GM19238 (cell line): ENCODE data around the gene CSHL1.
"Not testable (repeated sequence)": the region's sequence is repeated elsewhere in the genome, so short reads cannot be mapped to it uniquely, and the experiment has no call there.

Experiments
- DNase-seq: peaks from one replicate; pipeline ENCODE4 v3.0.0; 2011; ENCODE audit warnings: low spot score; ENCODE audit not compliant: insufficient read length

The CSHL1 gene

DNA sequence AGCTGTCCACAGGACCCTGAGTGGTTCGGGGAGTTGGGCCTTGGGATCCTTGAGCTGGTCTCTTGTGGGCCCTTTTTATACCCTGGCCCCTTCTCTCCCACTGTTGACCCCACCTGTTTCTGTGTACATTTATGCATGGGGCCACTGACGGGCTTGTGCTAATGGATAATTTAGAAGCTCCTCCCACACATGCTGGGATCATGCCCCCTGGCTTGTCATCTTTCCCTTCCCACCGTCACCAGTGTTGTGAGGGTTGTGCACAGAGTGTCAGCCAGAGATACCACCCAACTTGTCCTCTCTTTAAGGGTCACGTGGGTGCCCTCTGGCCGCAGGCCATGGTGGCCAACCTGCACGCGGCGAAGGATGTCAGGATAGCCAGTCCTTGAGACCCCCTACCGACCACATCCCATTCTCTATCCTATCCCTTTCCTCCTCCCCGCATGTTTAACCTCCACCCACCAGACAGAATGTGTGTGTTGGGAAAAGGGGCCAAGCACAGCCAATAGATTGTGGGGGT lies 7.8 kb upstream of the CSHL1 start, which contains the start of gene GH1:
GH1 (minus strand) TSS at position 51 of the 517 bp plus-strand sequence. CDS start 63 bp downstream, outside the sequence.
- DNase-seq, result not testable (repeated sequence)

DNA sequence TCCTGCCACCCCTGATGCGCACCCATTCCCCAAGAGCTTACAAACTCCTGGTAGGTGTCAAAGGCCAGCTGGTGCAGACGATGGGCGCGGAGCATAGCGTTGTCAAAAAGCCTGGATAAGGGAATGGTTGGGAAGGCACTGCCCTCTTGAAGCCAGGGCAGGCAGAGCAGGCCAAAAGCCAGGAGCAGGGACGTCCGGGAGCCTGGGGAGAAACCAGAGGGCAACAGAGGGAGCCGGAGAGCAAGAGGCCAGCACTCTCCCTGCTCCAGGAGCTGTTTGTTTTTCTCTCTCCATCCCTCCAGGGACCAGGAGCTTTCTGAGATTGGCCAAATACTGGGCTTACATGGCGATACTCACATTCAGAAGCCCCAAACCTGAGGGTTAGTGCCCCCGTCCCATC lies 7.2 kb upstream of the CSHL1 start:
- no peak for DNase-seq

DNA sequence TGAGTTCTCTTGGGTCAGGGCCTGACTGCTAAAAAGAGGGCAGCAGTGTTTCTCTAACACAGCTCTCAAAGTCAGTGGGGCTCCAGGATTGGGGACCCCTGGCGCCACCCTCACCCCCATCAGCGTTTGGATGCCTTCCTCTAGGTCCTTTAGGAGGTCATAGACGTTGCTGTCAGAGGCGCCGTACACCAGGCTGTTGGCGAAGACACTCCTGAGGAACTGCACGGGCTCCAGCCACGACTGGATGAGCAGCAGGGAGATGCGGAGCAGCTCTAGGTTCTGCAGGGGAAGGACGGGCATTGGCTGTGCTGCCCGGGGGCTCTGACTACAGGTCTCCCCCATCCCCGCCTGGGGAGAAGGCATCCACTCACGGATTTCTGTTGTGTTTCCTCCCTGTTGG lies 6.6 kb upstream of the CSHL1 start:
- no peak for DNase-seq

DNA sequence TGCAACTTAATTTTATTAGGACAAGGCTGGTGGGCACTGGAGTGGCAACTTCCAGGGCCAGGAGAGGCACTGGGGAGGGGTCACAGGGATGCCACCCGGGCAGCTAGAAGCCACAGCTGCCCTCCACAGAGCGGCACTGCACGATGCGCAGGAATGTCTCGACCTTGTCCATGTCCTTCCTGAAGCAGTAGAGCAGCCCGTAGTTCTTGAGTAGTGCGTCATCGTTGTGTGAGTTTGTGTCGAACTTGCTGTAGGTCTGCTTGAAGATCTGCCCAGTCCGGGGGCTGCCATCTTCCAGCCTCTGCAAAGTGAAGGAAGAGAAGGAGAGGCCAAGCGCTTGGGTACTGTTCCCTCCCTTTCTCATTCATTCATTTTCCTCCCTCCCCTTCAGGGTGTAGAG lies 6.1 kb upstream of the CSHL1 start:
- DNase-seq, result not testable (repeated sequence)

DNA sequence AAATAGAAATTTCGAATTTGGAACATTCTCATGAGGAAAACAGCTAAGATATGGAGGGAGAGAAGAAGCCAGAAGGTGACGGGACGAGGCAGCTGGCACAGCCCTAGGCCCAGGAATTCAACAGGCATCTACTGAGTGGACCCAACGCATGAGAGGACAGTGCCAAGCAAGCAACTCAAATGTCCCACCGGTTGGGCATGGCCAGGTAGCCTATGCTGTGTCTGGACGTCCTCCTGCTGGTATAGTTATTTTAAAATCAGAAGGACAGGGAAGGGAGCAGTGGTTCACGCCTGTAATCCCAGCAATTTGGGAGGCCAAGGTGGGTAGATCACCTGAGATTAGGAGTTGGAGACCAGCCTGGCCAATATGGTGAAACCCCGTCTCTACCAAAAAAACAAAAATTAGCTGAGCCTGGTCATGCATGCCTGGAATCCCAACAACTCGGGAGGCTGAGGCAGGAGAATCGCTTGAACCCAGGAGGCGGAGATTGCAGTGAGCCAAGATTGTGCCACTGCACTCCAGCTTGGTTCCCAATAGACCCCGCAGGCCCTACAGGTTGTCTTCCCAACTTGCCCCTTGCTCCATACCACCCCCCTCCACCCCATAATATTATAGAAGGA lies 5.6 kb upstream of the CSHL1 start:
- no peak for DNase-seq

DNA sequence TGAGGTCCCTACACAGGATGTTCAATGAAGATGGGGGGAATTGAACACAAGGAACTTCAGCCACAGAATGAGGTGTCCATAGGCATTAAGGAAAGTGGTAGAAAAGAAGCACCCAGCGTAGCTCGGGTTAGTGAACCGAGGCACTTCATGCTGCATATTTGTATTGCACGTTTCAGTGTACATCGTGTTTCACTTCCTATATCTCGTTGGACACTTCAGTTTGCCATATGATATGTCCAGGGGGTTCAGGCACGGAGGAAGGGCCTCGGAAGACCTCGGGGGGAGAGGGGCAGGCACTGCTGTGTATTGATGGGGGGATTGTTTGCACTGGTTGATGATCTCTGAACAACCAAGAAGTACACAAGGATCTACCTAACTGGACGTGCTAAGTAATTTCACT lies 4.7 kb upstream of the CSHL1 start:
- not testable (repeated sequence) for DNase-seq

DNA sequence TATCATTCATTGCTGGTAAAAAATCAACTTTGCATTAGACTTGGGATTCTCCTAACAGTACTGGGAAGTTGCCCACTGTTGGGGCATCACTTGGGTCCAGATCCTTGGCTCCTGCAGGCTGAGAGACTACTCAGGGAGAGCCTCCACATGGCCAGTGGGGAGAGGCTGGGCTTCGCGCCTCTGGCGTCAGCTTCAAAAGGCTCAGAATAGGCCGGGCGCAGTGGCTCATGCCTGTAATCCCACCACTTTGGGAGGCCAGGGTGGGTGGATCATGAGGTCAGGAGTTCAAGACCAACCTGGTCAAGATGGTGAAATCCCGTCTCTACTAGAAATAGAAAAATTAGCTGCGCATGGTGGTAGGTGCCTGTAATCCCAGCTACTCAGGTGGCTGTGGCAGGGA lies 3.4 kb upstream of the CSHL1 start:
- no peak for DNase-seq

DNA sequence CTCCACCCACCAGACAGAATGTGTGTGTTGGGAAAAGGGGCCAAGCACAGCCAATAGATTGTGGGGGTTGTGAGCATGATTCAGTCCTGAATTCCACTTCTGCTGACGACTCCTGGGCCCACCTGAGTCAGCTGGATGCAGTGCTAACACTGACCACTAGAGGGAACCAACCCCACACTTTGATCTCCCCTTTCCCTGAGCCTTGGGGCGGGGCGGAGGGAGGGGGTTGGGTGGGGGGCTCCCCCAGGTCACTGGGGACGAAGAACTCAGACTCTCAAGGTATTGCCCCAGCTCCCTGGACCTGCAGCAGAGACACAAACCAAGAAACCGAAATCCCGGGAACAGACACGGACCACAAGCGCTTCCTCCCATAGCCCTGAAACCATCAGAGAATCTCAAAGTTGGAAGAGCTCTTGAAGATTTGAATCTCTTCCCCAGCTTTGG lies 621 bp upstream of the CSHL1 start:
- no peak for DNase-seq

DNA sequence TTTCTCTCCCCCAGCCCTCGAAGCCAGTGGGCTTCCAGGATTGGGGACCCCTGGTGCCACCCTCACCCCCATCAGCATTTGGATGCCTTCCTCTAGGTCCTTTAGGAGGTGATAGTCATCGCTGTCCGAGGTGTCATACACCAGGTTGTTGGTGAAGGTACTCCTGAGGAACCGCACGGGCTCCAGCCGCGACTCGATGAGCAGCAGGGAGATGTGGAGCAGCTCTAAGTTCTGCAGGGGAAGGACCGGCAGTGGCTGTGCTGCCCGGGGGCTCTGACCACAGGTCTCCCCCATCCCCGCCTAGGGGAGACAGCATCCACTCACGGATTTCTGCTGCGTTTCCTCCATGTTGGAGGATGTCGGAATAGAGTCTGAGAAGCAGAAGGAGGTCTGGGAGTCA lies 962 bp downstream of the CSHL1 start:
- no peak for DNase-seq

DNA sequence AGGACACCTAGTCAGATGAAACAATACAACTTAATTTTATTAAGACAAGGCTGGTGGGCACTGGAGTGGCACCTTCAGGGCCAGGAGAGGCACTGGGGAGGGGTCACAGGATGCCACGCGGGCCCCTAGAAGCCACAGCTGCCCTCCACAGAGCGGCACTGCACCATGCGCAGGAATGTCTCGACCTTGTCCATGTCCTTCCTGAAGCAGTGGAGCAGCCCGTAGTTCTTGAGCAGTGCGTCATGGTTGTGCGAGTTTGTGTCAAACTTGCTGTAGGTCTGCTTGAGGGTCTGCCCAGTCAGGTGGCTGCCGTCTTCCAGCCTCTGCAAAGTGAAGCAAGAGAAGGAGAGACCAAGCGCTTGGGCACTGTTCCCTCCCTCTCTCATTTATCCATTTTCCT lies 1.5 kb downstream of the CSHL1 start:
- DNase-seq, result not testable (repeated sequence)

DNA sequence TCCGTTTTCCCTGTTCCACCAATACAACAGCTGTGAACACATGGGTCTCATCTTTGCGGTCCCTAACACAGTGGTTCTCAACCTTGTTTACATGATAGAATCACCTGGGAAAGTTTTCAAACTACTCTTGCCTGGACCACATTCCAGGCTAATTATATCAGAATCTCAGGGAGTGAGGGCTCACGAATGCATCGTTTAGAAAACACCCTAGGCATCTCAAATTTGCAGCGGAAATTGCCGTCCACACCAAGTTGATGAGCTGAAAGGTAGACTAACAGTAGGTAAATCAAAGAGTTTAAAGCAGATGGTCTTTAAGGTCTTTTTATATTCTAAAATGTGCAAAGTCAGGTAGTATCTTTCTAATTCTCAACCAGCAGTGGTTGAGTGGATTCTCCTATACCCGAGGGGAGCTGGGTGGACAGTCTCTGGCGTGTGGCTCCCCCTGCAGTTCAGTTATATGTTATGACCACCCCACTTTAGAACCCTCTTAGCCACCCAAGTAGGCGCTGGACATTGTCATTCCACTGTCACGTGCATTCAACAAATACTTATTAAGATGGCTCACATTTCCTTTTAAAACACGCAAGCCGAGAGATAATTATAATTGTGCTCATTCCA lies 3.8 kb downstream of the CSHL1 start:
- not testable (repeated sequence) for DNase-seq

DNA sequence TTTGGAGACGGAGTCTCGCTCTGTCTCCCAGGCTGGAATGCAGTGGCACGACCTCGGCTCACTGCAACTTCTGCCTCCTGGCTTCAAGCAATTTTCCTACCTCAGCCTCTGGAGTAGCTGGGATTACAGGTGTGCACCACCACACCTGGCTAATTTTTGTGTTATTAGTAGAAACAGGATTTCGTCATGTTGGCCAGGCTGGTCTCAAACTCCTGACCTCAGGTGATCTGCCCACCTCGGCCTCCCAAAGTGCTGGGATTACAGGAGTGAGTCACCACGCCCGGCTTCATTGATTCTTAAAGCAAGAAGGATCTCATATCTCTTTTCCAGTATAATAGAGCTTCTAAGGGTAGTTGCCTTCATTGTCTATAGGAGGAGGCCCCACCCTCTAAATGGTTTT lies 6.3 kb downstream of the CSHL1 start:
- DNase-seq, result not testable (repeated sequence)

DNA sequence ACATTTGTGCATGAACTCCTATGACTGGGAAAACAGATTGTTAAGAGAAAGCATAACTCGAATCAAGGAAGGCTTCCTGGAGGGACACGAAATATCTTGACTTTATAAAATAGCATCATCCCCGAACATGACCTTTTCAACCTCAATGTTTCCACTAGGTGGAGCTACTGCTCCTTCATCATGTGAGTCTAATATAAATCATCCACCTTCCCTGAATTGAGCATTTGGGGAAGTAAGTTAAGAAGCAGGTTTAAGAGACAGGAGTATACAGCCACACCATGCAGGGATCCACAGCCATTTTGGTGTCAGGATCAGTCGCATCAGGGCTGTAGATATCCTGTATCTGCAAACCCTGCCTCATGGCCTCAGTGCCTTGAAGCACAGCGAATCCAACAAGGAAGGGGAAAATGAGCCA lies 7.3 kb downstream of the CSHL1 start:
- DNase-seq, result not testable (repeated sequence)

DNA sequence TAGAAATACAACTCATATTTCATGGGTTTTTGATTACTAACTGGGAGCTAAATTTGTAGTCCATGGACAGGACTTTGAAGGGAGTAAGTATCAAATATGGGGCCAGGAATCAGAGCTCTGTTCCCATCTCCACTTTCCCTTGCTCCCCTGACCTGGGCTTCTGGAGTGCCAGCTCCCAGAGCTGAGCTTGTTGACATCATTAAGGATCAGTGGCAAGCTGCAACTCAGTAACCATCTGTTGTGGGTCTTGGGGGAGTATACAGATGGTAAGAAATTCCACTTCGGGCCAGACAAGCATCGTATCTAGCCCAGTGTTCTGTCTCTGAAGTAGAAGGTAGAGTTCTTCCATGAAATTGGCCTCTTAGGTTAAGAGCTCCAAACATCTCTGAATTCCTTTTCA lies 9.1 kb downstream of the CSHL1 start:
- not testable (repeated sequence) for DNase-seq

DNA sequence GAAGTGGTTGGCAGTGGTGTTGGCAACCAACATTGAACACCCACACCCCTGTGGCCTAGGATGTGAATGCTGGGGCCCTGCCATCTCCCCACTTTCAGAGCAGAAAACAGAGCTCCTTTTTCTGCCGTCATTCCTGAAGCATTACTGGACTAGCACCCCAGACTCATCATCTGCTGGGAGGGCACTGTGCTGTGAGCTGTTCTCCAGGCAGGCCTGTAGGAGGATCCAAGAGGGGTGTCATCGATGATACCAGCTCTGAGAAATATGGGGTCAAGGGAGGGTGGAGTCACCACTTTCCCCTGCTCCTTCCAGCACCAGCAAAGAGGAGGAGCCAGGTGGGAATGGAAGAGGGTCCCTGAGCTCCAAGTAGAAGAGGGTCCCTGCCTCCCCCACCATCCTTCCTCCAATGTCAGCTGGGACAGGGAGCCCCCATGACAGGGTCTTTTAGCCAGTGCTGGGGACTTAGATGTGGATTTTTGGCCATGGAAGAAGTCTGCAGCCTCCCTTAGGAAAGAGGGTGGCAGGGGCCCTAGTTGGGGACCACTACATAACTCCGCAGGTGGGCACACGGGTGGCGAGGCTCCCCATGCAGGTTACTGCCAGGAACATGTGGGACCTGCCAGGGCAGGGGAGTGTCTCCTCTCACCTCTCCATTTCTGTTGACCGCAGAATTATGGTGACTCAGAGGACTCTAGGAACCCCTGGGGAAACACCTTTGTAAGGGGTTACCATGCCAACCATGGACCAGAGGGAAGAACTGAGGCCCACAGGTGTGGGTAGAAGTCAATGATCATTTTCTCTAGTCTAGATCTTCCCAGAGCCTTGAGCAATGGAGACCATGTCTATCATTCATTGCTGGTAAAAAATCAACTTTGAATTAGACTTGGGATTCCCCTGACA lies 11.9 kb downstream of the CSHL1 start:
- DNase-seq, result not testable (repeated sequence)

DNA sequence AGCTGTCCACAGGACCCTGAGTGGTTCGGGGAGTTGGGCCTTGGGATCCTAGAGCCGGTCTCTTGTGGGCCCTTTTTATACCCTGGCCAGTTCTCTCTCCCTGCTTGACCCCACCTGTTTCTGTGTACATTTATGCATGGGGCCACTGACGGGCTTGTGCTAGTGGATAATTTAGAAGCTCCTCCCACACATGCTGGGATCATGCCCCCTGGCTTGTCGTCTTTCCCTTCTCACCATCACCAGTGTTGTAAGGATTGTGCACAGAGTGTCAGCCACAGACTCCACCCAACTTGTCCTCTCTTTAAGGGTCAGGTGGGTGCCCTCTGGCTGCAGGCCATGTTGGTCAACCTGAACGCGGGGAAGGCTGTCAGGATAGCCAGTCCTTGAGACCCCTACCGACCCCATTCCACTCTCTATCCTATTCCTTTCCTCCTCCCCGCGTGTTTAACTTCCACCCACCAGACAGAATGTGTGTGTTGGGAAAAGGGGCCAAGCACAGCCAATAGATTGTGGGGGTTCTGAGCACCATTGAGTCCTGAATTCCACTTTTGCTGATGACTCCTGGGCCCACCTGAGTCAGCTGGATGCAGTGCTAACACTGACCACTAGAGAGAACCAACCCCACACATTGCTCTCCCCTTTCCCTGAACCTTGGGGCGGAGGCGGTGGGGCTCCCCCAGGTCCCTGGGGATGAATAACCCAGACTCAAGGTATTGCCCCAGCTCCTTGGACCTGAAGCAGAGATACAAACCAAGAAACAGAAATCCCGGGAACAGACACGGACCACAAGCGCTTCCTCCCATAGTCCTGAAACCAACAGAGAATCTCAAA lies 14.3 kb downstream of the CSHL1 start, which contains the start of gene CSH1:
CSH1 (minus strand) TSS at position 51 of the 831 bp plus-strand sequence. CDS start 63 bp downstream, outside the sequence.
- not testable (repeated sequence) for DNase-seq

DNA sequence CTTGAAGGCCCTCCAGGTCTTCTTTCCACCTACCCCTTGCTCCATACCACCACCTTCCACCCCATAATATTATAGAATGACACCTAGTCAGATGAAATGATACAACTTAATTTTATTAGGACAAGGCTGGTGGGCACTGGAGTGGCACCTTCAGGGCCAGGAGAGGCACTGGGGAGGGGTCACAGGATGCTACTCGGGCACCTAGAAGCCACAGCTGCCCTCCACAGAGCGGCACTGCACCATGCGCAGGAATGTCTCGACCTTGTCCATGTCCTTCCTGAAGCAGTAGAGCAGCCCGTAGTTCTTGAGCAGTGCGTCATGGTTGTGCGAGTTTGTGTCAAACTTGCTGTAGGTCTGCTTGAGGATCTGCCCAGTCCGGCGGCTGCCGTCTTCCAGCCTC lies 16.2 kb downstream of the CSHL1 start:
- not testable (repeated sequence) for DNase-seq

DNA sequence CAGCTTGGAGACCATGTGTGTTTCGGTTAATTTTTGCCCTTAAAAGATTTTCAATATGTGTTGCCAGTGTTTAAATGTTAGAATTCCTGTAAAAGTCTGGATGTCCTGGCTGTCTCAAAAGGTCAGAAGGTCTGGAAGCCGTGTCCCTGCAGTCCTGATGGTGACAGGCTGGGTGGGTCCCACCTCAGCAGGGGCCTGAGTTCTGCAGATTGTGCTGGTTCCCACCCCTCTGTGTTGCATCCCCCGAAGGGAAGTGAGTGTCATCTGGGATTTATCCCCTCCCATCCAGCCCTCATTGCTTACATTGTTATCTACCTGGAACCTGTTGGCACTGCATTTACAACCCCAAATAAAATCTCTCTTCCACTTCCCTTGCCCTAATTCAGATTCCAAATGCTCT lies 17.0 kb downstream of the CSHL1 start:
- DNase-seq, result not testable (repeated sequence)

DNA sequence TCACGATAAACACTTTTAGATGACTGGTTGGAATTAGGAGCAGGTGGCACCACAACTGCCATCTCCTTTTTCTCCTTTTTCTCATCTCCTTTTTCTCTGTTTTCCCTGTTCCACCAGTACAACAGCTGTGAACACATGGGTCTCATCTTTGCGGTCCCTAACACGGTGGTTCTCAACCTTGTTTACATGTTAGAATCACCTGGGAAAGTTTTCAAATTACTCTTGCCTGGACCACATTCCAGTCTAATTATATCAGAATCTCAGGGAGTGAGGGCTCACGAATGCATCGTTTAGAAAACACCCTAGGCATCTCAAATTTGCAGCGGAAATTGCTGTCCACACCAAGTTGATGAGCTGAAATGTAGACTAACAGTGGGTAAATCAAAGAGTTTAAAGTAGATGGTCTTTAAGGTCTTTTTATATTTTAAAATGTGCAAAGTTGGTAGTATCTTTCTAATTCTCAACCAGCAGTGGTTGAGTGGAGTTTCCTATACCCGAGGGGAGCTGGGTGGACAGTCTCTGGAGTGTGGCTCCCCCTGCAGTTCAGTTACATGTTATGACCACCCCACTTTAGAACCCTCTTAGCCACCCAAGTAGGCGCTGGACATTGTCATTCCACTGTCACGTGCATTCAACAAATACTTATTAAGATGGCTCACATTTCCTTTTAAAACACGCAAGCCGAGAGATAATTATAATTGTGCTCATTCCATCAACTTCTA lies 18.6 kb downstream of the CSHL1 start:
- not testable (repeated sequence) for DNase-seq
